HepG2 (cell line): Measurements from ENCODE around the gene PCAT6. TPM values are rescaled to one million over a fixed set of nuclear protein-coding genes. Genes with fewer than 3 reads are reported as not detected.

Experiments used
- AGO2 ChIP-seq: fragments of 200-400 bp; formaldehyde crosslinking; optimal IDR thresholded peaks from 2 replicates; pipeline ENCODE3; 2017; ENCODE audit warnings: mild to moderate bottlenecking, low read depth, low read length, moderate library complexity
- ARNT2 ChIP-seq: sonication (generic); formaldehyde crosslinking; IDR thresholded peaks from 2 replicates; pipeline ENCODE4 v1.8.0; 2022; ENCODE audit warnings: mild to moderate bottlenecking, low read depth, missing genetic modification reagents, moderate library complexity
- ASH2L ChIP-seq: fragments of 300-600, 200-600 bp; sonication (generic); IDR thresholded peaks from 2 replicates; pipeline ENCODE4 v1.7.0; 2017; ENCODE audit warnings: low read depth, mild to moderate bottlenecking, moderate library complexity, mixed read lengths, low read length; ENCODE audit not compliant: insufficient read length
- CAMTA2 ChIP-seq: sonication (generic); formaldehyde crosslinking; IDR thresholded peaks from 2 replicates; pipeline ENCODE4 v1.4.0; 2020; ENCODE audit warnings: mild to moderate bottlenecking, missing genetic modification reagents, borderline replicate concordance
- CCDC6 ChIP-seq: sonication (generic); formaldehyde crosslinking; IDR thresholded peaks from 2 replicates; pipeline ENCODE4 v1.8.1; 2022; ENCODE audit warnings: mild to moderate bottlenecking, missing genetic modification reagents, moderate library complexity
- CENPX ChIP-seq: sonication (generic); formaldehyde crosslinking; IDR thresholded peaks from 2 replicates; pipeline ENCODE4 v1.9.0; 2021; ENCODE audit warnings: mild to moderate bottlenecking, missing genetic modification reagents, moderate library complexity
- CTCF ChIP-seq: sonication (generic); formaldehyde crosslinking; IDR thresholded peaks from 2 replicates; pipeline ENCODE4 v1.5.0; 2020; ENCODE audit warnings: mild to moderate bottlenecking, missing genetic modification reagents, moderate library complexity
- ERF ChIP-seq: IDR thresholded peaks from 2 replicates; pipeline ENCODE4 v1.6.1; 2018; ENCODE audit warnings: missing biosample characterization, missing genetic modification reagents
- GFI1 ChIP-seq: sonication (generic); formaldehyde crosslinking; IDR thresholded peaks from 2 replicates; pipeline ENCODE4 v1.5.0; 2020; ENCODE audit warnings: missing genetic modification reagents, mild to moderate bottlenecking, borderline replicate concordance
- MAFF ChIP-seq: IDR thresholded peaks from 2 replicates; pipeline ENCODE4 v1.6.1; 2011; ENCODE audit warnings: low read depth, low read length, improper control_type of control experiment
- MED8 ChIP-seq: sonication (generic); formaldehyde crosslinking; IDR thresholded peaks from 2 replicates; pipeline ENCODE4 v1.8.1; 2023; ENCODE audit warnings: mild to moderate bottlenecking, missing genetic modification reagents; ENCODE audit not compliant: insufficient replicate concordance
- MIER2 ChIP-seq: IDR thresholded peaks from 2 replicates; pipeline ENCODE4 v1.6.1; 2016; ENCODE audit warnings: missing biosample characterization, missing genetic modification reagents
- TEAD3 ChIP-seq: optimal IDR thresholded peaks from 2 replicates; pipeline ENCODE3; 2016; ENCODE audit warnings: borderline replicate concordance
- YEATS4 ChIP-seq: sonication (generic); formaldehyde crosslinking; IDR thresholded peaks from 2 replicates; pipeline ENCODE4 v1.4.0; 2020; ENCODE audit warnings: missing genetic modification reagents, borderline replicate concordance
- ZGPAT ChIP-seq: IDR thresholded peaks from 2 replicates; pipeline ENCODE4 v1.6.1; 2016; ENCODE audit warnings: mild to moderate bottlenecking
- ZNF225 ChIP-seq: sonication (generic); formaldehyde crosslinking; IDR thresholded peaks from 2 replicates; pipeline ENCODE4 v1.4.0; 2020; ENCODE audit warnings: mild to moderate bottlenecking, missing genetic modification reagents
- ZNF326 ChIP-seq: sonication (generic); formaldehyde crosslinking; IDR thresholded peaks from 2 replicates; pipeline ENCODE4 v1.4.0; 2020; ENCODE audit warnings: missing genetic modification reagents, borderline replicate concordance
- ZNF790 ChIP-seq: sonication (generic); formaldehyde crosslinking; IDR thresholded peaks from 2 replicates; pipeline ENCODE4 v1.8.0; 2022; ENCODE audit warnings: missing genetic modification reagents, mild to moderate bottlenecking, borderline replicate concordance
- polyA plus RNA-seq, 8 experiments: library from polyadenylated mRNA; depleted of rRNA in 3 of 8; stranded (reverse) in 7 of 8; unstranded in 1 of 8; fragments of >200 nt; fragmentation: Illumina TruSeq in 4 of 8; extraction: Trizol in 4 of 8; gene quantifications; 2 replicates each; pipeline versions ENCODE4 v1.2.1 to v1.2.3, GENCODE V29; 2011 to 2016; ENCODE audit warnings: low read depth in 4 of 8, missing spikeins in 1 of 8, mixed read lengths in 1 of 8; ENCODE audit not compliant: insufficient read depth in 1 of 8
- total RNA-seq, 5 experiments: library from RNA; depleted of rRNA; stranded (reverse); fragments of >200 nt; fragmentation: Illumina TruSeq; extraction: Trizol; gene quantifications; 2 replicates each; pipeline ENCODE4 v1.2.3, GENCODE V29; 2016; ENCODE audit warnings: low read depth in 1 of 5
- TF ChIP-seq, protein P1 (sequence below): sonication (generic); formaldehyde crosslinking; conservative IDR thresholded peaks from 2 replicates; pipeline ENCODE4 v1.5.0; 2020; ENCODE audit warnings: missing genetic modification reagents
- TF ChIP-seq, protein P2 (sequence below): sonication (generic); formaldehyde crosslinking; IDR thresholded peaks from 2 replicates; pipeline ENCODE4 v1.4.0; 2020; ENCODE audit warnings: missing genetic modification reagents, borderline replicate concordance

Gene PCAT6
- total and polyA plus RNA-seq, 2 of the 13 experiments (the other 11 are each of a cell fraction or from before 2014, with no cell fraction given): 0.60 to 4.4 TPM

- TF ChIP-seq CCDC6 (CRISPR knock-in tag): no peak
- no peak for TF ChIP-seq ZGPAT
- peak; percentile 35; the same call in 1 of the 2 replicates for TF ChIP-seq GFI1 (CRISPR knock-in tag)
- no peak for TF ChIP-seq ZNF326 (CRISPR knock-in tag)
- 0 out of 2 replicates have a peak, but pooled peaks have one; percentile 2 for TF ChIP-seq ERF
- 0 out of 2 replicates have a peak, but pooled peaks have one; percentile 45 for TF ChIP-seq ZNF225
- peak; percentile 20 for TF ChIP-seq TEAD3 (CRISPR knock-in tag)
- 0 out of 2 replicates have a peak, but pooled peaks have one; percentile 1 for TF ChIP-seq YEATS4
- no peak for TF ChIP-seq MED8 (CRISPR knock-in tag)
- TF ChIP-seq MAFF: no peak
- 0 out of 2 replicates have a peak, but pooled peaks have one; percentile 31 for TF ChIP-seq ARNT2
- no peak for TF ChIP-seq CTCF (CRISPR knock-in tag)
- no peak for TF ChIP-seq MIER2 (CRISPR knock-in tag)
- TF ChIP-seq, protein P1, sequence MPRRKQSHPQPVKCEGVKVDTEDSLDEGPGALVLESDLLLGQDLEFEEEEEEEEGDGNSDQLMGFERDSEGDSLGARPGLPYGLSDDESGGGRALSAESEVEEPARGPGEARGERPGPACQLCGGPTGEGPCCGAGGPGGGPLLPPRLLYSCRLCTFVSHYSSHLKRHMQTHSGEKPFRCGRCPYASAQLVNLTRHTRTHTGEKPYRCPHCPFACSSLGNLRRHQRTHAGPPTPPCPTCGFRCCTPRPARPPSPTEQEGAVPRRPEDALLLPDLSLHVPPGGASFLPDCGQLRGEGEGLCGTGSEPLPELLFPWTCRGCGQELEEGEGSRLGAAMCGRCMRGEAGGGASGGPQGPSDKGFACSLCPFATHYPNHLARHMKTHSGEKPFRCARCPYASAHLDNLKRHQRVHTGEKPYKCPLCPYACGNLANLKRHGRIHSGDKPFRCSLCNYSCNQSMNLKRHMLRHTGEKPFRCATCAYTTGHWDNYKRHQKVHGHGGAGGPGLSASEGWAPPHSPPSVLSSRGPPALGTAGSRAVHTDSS (CRISPR knock-in tag): no peak
- no peak for TF ChIP-seq ASH2L
- no peak for TF ChIP-seq ZNF790 (CRISPR knock-in tag)
- TF ChIP-seq, protein P2, sequence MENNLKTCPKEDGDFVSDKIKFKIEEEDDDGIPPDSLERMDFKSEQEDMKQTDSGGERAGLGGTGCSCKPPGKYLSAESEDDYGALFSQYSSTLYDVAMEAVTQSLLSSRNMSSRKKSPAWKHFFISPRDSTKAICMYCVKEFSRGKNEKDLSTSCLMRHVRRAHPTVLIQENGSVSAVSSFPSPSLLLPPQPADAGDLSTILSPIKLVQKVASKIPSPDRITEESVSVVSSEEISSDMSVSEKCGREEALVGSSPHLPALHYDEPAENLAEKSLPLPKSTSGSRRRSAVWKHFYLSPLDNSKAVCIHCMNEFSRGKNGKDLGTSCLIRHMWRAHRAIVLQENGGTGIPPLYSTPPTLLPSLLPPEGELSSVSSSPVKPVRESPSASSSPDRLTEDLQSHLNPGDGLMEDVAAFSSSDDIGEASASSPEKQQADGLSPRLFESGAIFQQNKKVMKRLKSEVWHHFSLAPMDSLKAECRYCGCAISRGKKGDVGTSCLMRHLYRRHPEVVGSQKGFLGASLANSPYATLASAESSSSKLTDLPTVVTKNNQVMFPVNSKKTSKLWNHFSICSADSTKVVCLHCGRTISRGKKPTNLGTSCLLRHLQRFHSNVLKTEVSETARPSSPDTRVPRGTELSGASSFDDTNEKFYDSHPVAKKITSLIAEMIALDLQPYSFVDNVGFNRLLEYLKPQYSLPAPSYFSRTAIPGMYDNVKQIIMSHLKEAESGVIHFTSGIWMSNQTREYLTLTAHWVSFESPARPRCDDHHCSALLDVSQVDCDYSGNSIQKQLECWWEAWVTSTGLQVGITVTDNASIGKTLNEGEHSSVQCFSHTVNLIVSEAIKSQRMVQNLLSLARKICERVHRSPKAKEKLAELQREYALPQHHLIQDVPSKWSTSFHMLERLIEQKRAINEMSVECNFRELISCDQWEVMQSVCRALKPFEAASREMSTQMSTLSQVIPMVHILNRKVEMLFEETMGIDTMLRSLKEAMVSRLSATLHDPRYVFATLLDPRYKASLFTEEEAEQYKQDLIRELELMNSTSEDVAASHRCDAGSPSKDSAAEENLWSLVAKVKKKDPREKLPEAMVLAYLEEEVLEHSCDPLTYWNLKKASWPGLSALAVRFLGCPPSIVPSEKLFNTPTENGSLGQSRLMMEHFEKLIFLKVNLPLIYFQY (CRISPR knock-in tag): no peak
- TF ChIP-seq CENPX (CRISPR knock-in tag): no peak
- 0 out of 2 replicates have a peak, but pooled peaks have one; percentile 11 for TF ChIP-seq CAMTA2 (CRISPR knock-in tag)
- TF ChIP-seq AGO2: no peak
Observed at GRCh38 chr1:202811296-202812175, 782 bp downstream of the PCAT6 start (continued).
